HFF-Myc (cell line): ENCODE data around the gene KIF19.

Source experiments
- DNase-seq: peaks from one replicate; pipeline ENCODE4 v3.0.0-alpha.2; 2011; ENCODE audit warnings: low read depth; ENCODE audit errors: extremely low read depth
- H3K4me3 ChIP-seq: replicated peaks from 2 replicates; pipeline ENCODE4 v1.5.1; 2011; ENCODE audit warnings: low read depth, mild to moderate bottlenecking, control low read depth, low read length
- TF ChIP-seq, protein P1 (sequence below): IDR thresholded peaks from 2 replicates; pipeline ENCODE4 v1.5.1; 2012; ENCODE audit warnings: mild to moderate bottlenecking, low read depth, low read length, control low read depth; ENCODE audit errors: missing control alignments

The KIF19 gene

DNA sequence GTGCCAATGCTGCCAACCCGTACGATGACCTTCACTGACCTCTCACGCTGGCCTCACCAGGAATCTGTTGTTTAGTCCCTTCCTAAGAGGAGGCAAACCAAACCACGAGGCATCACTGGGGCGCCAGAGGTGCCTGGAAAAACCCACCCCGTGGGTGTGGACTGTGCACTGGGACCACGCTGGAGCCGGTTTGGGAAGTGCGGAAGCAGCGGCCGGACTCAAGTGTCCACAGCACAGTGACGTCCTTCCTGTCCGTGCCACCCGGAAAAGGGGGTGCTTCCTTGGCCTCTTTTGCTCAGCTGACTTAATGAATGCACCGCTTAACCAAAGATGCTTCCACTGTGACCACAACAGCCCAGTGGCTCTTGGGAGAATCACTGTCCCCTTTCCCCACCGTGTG is 9.0 kb upstream of the KIF19 start:
- no peak overlapping the region for H3K4me3 ChIP-seq
- no peak for DNase-seq
- TF ChIP-seq, protein P1, sequence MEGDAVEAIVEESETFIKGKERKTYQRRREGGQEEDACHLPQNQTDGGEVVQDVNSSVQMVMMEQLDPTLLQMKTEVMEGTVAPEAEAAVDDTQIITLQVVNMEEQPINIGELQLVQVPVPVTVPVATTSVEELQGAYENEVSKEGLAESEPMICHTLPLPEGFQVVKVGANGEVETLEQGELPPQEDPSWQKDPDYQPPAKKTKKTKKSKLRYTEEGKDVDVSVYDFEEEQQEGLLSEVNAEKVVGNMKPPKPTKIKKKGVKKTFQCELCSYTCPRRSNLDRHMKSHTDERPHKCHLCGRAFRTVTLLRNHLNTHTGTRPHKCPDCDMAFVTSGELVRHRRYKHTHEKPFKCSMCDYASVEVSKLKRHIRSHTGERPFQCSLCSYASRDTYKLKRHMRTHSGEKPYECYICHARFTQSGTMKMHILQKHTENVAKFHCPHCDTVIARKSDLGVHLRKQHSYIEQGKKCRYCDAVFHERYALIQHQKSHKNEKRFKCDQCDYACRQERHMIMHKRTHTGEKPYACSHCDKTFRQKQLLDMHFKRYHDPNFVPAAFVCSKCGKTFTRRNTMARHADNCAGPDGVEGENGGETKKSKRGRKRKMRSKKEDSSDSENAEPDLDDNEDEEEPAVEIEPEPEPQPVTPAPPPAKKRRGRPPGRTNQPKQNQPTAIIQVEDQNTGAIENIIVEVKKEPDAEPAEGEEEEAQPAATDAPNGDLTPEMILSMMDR = no peak

- TF ChIP-seq, protein P1 = no peak
- no peak overlapping the region for H3K4me3 ChIP-seq
- DNase-seq = no peak
These were observed 7.6 kb upstream of the KIF19 start for GRCh38 chr17:74318391-74318790.

DNA sequence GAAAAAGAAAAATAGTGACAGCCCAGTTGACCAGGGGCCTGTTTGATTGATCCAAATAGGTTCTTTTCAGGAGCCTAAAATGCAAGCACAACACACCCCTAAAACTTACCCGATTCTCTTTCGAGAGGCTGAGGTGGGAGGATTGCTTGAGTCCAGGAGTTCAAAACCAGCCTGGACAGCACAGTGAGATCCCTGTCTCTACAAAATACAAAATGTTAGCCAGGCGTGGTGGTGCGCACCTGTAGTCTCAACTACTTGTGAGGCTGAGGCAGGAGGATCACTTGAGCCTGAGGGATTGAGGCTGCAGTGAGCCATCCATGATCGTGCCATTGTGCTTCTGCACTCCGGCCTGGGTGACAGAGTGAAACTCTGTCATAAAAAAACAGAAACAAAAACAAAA is 1.5 kb upstream of the KIF19 start:
- TF ChIP-seq, protein P1 = no peak
- DNase-seq = no peak

GRCh38 chr17:74325376-74325742 is 667 bp upstream of the KIF19 start:
- no peak overlapping the region for H3K4me3 ChIP-seq
- no peak for DNase-seq
- TF ChIP-seq, protein P1 = no peak

More for the DNA sequence above, 1.5 kb upstream of the KIF19 start:
- no peak overlapping the region for H3K4me3 ChIP-seq

DNA sequence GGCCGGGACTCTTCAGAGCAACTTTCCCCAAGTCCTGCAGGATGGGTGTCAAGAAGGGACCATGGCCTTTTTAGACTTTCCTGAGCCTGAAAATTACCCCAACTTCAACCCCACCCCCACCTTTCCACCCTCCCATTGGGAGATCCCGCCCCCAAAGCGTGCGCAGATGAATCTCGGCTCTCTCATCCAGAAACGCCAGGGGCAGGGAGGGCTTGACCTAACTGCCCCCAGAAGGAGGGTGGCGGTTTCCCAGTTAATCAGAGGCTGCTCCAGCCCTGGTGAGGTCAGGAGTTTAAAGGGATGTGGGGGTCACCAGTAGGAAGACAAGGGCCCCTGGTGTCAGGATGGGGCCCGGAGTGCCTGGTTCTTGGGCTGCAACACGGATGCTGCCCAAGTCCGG is 480 bp downstream of the KIF19 start:
- TF ChIP-seq, protein P1 = no peak
- no peak for DNase-seq
- H3K4me3 ChIP-seq = 0 out of 2 replicates have a peak overlapping the region, but pooled peaks have one; percentile 7

DNA sequence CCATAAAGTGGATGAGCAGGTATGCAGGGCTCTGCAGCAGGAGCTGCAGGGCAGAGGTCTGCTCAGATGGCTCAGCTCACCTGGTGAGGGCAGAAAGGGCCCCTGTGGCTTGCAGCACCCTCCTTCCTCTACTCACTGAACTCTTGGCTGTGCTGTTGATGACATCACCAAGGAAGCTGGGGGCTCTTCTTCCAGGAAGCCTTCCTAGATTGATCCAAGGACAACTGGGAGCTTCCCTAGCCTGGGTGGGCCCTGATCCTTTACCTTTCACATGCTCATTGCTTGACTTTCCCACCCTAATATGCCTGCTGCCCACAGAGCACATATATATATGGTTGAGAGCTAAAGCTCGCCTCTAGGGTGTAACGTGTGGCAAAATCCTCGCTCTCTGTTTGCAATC is 2.5 kb downstream of the KIF19 start:
- TF ChIP-seq, protein P1 = no peak
- no peak overlapping the region for H3K4me3 ChIP-seq
- no peak for DNase-seq

GRCh38 chr17:74329378-74329777 is 3.4 kb downstream of the KIF19 start:
- DNase-seq = no peak
- TF ChIP-seq, protein P1 = no peak
- H3K4me3 ChIP-seq = no peak overlapping the region
